ENCODE measurements around the gene RGS12. TPM values are rescaled to one million over a fixed set of nuclear protein-coding genes. Genes with fewer than 3 reads are reported as not detected.

The RGS12 gene
- total RNA-seq = 26.3 TPM

- no peak for TF ChIP-seq CTCF (IDR thresholded peaks at IDR 0.05)
- H3K9me3 ChIP-seq = no peaks in the 10 kb centered on the region
- peak within 1 kb of the TSS; percentile 76 to 96 for H3K4me3 ChIP-seq
- no peaks in the 10 kb centered on the region for H3K36me3 ChIP-seq
- intact Hi-C loops (cut with DNase I) = loop anchor here (1.0 to 10.0 kb wide), 11 partner anchors 190 to 1580 kb away; partner anchors contain the start of genes GRK4, HTT, HTT-AS and LRPAP1
- H3K4me1 ChIP-seq = peaks cover 5 to 11% of the 10 kb centered on the region in 2 donors
- peak; percentile 86 to 96 for DNase-seq (ENCODE audit: low spot score in 2 of 2)
- peaks cover 6% of the 10 kb centered on the region for H3K27me3 ChIP-seq
- peak within 1 kb of the TSS; percentile 90 to 98 for H3K27ac ChIP-seq
These were observed at the start of gene RGS12 for GRCh38 chr4:3292571-3293400. Gene RGS12, plus strand, starts transcription at chr4:3293021. Its CDS starts 23,150 bp downstream, at chr4:3316171.

- DNase-seq (ENCODE audit: low spot score in 2 of 2) = no peak
- TF ChIP-seq CTCF (IDR thresholded peaks at IDR 0.05) = no peak
- Histone ChIP-seq H3K9me3 (no peaks in the 10 kb centered on the region), H3K27ac (no peak overlapping the region), H3K4me1 (no peaks in the 10 kb centered on the region), H3K36me3 (peaks cover 22 to 31% of the 10 kb centered on the region in 2 donors), H3K4me3 (no peak overlapping the region), H3K27me3 (no peaks in the 10 kb centered on the region)
- intact Hi-C loops (cut with DNase I) = no loop called here
These were observed 49.6 kb upstream of the RGS12 start for GRCh38 chr4:3243136-3243780.

- H3K27ac ChIP-seq = no peak overlapping the region
- no peak for TF ChIP-seq CTCF (IDR thresholded peaks at IDR 0.05)
- no peak overlapping the region for H3K4me3 ChIP-seq
- no peaks in the 10 kb centered on the region for H3K27me3 ChIP-seq
- peaks cover 15 to 24% of the 10 kb centered on the region in 2 donors for H3K36me3 ChIP-seq
- H3K9me3 ChIP-seq = no peaks in the 10 kb centered on the region
- intact Hi-C loops (cut with DNase I) = no loop called here
- no peaks in the 10 kb centered on the region for H3K4me1 ChIP-seq
- DNase-seq (ENCODE audit: low spot score in 2 of 2) = no peak
These were observed 48.8 kb upstream of the RGS12 start for GRCh38 chr4:3244002-3244401.

- H3K4me3 ChIP-seq = no peak overlapping the region
- DNase-seq (ENCODE audit: low spot score in 2 of 2) = no peak
- H3K36me3 ChIP-seq = peaks cover 9 to 16% of the 10 kb centered on the region in 2 donors
- H3K4me1 ChIP-seq = no peaks in the 10 kb centered on the region
- no peaks in the 10 kb centered on the region for H3K27me3 ChIP-seq
- H3K27ac ChIP-seq = no peak overlapping the region
- intact Hi-C loops (cut with DNase I) = no loop called here
- no peak for TF ChIP-seq CTCF (IDR thresholded peaks at IDR 0.05)
- no peaks in the 10 kb centered on the region for H3K9me3 ChIP-seq
These were observed 48.1 kb upstream of the RGS12 start for GRCh38 chr4:3244747-3245146.

GRCh38 chr4:3245676-3246075 lies 47.1 kb upstream of the RGS12 start:
- no peaks in the 10 kb centered on the region for H3K4me1 ChIP-seq
- no peaks in the 10 kb centered on the region for H3K9me3 ChIP-seq
- no peaks in the 10 kb centered on the region for H3K27me3 ChIP-seq
- DNase-seq (ENCODE audit: low spot score in 2 of 2) = no peak
- no peak overlapping the region for H3K27ac ChIP-seq
- no peak for TF ChIP-seq CTCF (IDR thresholded peaks at IDR 0.05)
- H3K4me3 ChIP-seq = no peak overlapping the region
- peaks cover 3 to 7% of the 10 kb centered on the region in 2 donors for H3K36me3 ChIP-seq
- intact Hi-C loops (cut with DNase I) = no loop called here
